NB4 (cell line): ENCODE measurements around the gene TXNRD3.

Experiments used
- TF ChIP-seq, protein P1 (sequence below): IDR thresholded peaks from one replicate; pipeline ENCODE4 v1.5.1; 2012; ENCODE audit warnings: low read depth, low read length
- TF ChIP-seq, protein P2 (sequence below): IDR thresholded peaks from 2 replicates; pipeline ENCODE4 v1.6.1; 2011; ENCODE audit warnings: low read depth, low read length

DNA sequence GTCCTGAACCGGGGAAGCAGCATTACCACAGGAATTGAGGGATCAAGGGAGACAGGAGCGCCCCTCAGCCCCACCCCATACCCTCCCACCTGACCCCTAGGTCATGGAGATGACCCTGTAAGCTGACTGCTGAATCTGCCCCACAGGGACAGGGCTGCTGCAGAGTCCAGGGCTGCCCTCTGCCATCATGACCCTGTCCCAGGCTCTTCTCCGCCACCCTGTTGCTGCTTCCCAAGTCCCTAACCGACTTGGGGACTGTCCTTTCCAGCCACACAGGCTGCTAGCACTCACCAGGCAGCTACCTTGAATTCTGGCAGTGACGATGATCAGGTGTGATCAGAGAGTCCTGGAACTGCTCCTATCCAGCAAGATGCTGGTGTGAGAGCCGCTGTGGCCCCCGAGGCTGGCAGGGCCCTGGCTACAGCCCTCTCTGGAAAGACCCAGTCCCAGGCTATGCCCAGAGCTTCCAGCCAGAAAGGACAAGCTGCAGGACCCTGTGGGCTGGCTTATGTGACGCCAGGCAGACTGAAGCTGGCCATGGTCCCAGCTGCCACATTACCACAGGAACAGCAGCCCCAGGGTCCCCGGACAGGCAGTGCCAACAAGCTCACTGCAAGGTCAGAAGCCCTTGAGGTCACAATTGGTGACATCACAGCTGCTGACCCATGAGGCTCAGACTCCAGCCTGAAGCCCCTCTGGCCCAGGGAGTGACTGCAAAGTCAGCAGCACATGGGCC lies 96.4 kb downstream of the TXNRD3 start, which contains the start of gene C3orf22:
- TF ChIP-seq, protein P1, sequence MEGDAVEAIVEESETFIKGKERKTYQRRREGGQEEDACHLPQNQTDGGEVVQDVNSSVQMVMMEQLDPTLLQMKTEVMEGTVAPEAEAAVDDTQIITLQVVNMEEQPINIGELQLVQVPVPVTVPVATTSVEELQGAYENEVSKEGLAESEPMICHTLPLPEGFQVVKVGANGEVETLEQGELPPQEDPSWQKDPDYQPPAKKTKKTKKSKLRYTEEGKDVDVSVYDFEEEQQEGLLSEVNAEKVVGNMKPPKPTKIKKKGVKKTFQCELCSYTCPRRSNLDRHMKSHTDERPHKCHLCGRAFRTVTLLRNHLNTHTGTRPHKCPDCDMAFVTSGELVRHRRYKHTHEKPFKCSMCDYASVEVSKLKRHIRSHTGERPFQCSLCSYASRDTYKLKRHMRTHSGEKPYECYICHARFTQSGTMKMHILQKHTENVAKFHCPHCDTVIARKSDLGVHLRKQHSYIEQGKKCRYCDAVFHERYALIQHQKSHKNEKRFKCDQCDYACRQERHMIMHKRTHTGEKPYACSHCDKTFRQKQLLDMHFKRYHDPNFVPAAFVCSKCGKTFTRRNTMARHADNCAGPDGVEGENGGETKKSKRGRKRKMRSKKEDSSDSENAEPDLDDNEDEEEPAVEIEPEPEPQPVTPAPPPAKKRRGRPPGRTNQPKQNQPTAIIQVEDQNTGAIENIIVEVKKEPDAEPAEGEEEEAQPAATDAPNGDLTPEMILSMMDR, result no peak
- TF ChIP-seq, protein P2, sequence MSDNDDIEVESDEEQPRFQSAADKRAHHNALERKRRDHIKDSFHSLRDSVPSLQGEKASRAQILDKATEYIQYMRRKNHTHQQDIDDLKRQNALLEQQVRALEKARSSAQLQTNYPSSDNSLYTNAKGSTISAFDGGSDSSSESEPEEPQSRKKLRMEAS, result no peak
